ENCODE measurements around the gene RPS6KA5. TPM values are rescaled to one million over a fixed set of nuclear protein-coding genes. Genes with fewer than 3 reads are reported as not detected.

RPS6KA5 gene
- total RNA-seq, 4 donors from 2014 or later = 8.2 to 13.6 (median 10.2) TPM

GRCh38 chr14:91075553-91075952 lies 15.1 kb upstream of the RPS6KA5 start:
- intact Hi-C loops (cut with DNase I; ENCODE audit: low total_unique reads) = no loop called here
- no peak overlapping the region for H3K4me3 ChIP-seq (ENCODE audit: low read depth, poor library complexity, severe bottlenecking)
- TF ChIP-seq CTCF (IDR thresholded peaks at IDR 0.05) (no peak), POLR2A (IDR thresholded peaks at IDR 0.05) (no peak)
- DNase-seq (ENCODE audit: low spot score in 2 of 2) = peak in 1 of 2 donors; percentile 3
- 90 to 91% methylated on average over 5 of the region's 5 CpGs for WGBS, 2 donors

GRCh38 chr14:91070572-91070971 lies 10.1 kb upstream of the RPS6KA5 start:
- no peak for DNase-seq (ENCODE audit: low spot score in 2 of 2)
- intact Hi-C loops (cut with DNase I; ENCODE audit: low total_unique reads) = no loop called here
- no peak overlapping the region for H3K4me3 ChIP-seq (ENCODE audit: low read depth, poor library complexity, severe bottlenecking)
- TF ChIP-seq CTCF (IDR thresholded peaks at IDR 0.05) (no peak), POLR2A (IDR thresholded peaks at IDR 0.05) (no peak)

- 73 to 84% methylated on average over 2 of the region's 2 CpGs for WGBS, 2 donors
Observed at GRCh38 chr14:91068642-91069041, 8.2 kb upstream of the RPS6KA5 start.

GRCh38 chr14:91067186-91067585 lies 6.7 kb upstream of the RPS6KA5 start:
- no peak overlapping the region for H3K4me3 ChIP-seq (ENCODE audit: low read depth, poor library complexity, severe bottlenecking)
- TF ChIP-seq CTCF (IDR thresholded peaks at IDR 0.05) (no peak), POLR2A (IDR thresholded peaks at IDR 0.05) (no peak)
- intact Hi-C loops (cut with DNase I; ENCODE audit: low total_unique reads) = no loop called here
- 84 to 91% methylated on average over 1 of the region's 1 CpG for WGBS, 2 donors
- DNase-seq (ENCODE audit: low spot score in 2 of 2) = no peak

More at GRCh38 chr14:91068642-91069041, 8.2 kb upstream of the RPS6KA5 start:
- intact Hi-C loops (cut with DNase I; ENCODE audit: low total_unique reads) = no loop called here
- no peak overlapping the region for H3K4me3 ChIP-seq (ENCODE audit: low read depth, poor library complexity, severe bottlenecking)
- TF ChIP-seq POLR2A (IDR thresholded peaks at IDR 0.05) = no peak
- TF ChIP-seq CTCF (IDR thresholded peaks at IDR 0.05) = no peak
- DNase-seq (ENCODE audit: low spot score in 2 of 2) = no peak

- WGBS, 2 donors = 32% methylated on average over 3 of the region's 3 CpGs
- intact Hi-C loops (cut with DNase I; ENCODE audit: low total_unique reads) = no loop called here
- DNase-seq (ENCODE audit: low spot score in 2 of 2) = no peak
- no peak for TF ChIP-seq POLR2A (IDR thresholded peaks at IDR 0.05)
- TF ChIP-seq CTCF (IDR thresholded peaks at IDR 0.05) = no peak
- no peak overlapping the region for H3K4me3 ChIP-seq (ENCODE audit: low read depth, poor library complexity, severe bottlenecking)
Observed at GRCh38 chr14:91065266-91065665, 4.8 kb upstream of the RPS6KA5 start.

- DNase-seq (ENCODE audit: low spot score in 2 of 2) = no peak
- no peak overlapping the region for H3K4me3 ChIP-seq (ENCODE audit: low read depth, poor library complexity, severe bottlenecking)
- intact Hi-C loops (cut with DNase I; ENCODE audit: low total_unique reads) = no loop called here
- TF ChIP-seq POLR2A (IDR thresholded peaks at IDR 0.05) = no peak
- no peak for TF ChIP-seq CTCF (IDR thresholded peaks at IDR 0.05)
Observed at GRCh38 chr14:91063119-91063518, 2.7 kb upstream of the RPS6KA5 start.
